ENCODE measurements around the gene IGSF3.
A peak's percentile ranks its signal among the peaks of the same experiment; 100 is the strongest.
"Not testable (repeated sequence)": the region's sequence is repeated elsewhere in the genome, so short reads cannot be mapped to it uniquely, and the experiment has no call there.

IGSF3 gene

GRCh38 chr1:116577759-116578314 lies 89.7 kb downstream of the IGSF3 start:
- DNase-seq (ENCODE audit: low read depth in 2 of 2): no peak

GRCh38 chr1:116574581-116575291 lies 92.8 kb downstream of the IGSF3 start:
- peak in 1 of 2 donors; percentile 53 for DNase-seq (ENCODE audit: low read depth in 2 of 2)

GRCh38 chr1:116573431-116574095 lies 94.0 kb downstream of the IGSF3 start:
- no peak for DNase-seq (ENCODE audit: low read depth in 2 of 2)

- no peak for DNase-seq (ENCODE audit: low read depth in 2 of 2)
Measured at GRCh38 chr1:116572771-116573430, 94.6 kb downstream of the IGSF3 start.

- DNase-seq (ENCODE audit: low read depth in 2 of 2): no peak
Measured at GRCh38 chr1:116572099-116572498, 95.4 kb downstream of the IGSF3 start.

- DNase-seq (ENCODE audit: low read depth in 2 of 2): no peak
Measured at GRCh38 chr1:116571215-116571919, 96.2 kb downstream of the IGSF3 start.

GRCh38 chr1:116570358-116571214 lies 96.9 kb downstream of the IGSF3 start, which contains the start of gene CD58:
TSS of gene CD58 (minus strand) at chr1:116571026. CDS start at chr1:116570972, 54 bp downstream.
- peak; percentile 71 to 88 for DNase-seq (ENCODE audit: low read depth in 2 of 2)

GRCh38 chr1:116569776-116570357 lies 97.7 kb downstream of the IGSF3 start:
- DNase-seq (ENCODE audit: low read depth in 2 of 2): peak in 1 of 2 donors; percentile 26

- DNase-seq (ENCODE audit: low read depth in 2 of 2): no peak
Measured at GRCh38 chr1:116569381-116569670, 98.2 kb downstream of the IGSF3 start.

GRCh38 chr1:116568662-116569380 lies 98.7 kb downstream of the IGSF3 start:
- no peak for DNase-seq (ENCODE audit: low read depth in 2 of 2)

GRCh38 chr1:116567790-116568661 lies 99.5 kb downstream of the IGSF3 start:
- DNase-seq (ENCODE audit: low read depth in 2 of 2): no peak

GRCh38 chr1:116565222-116565621 lies 102.3 kb downstream of the IGSF3 start:
- no peak for DNase-seq (ENCODE audit: low read depth in 2 of 2)

GRCh38 chr1:116564426-116564825 lies 103.1 kb downstream of the IGSF3 start:
- no peak for DNase-seq (ENCODE audit: low read depth in 2 of 2)

- not testable (repeated sequence) for DNase-seq (ENCODE audit: low read depth in 2 of 2)
Measured at GRCh38 chr1:116562465-116562864, 105.1 kb downstream of the IGSF3 start.

GRCh38 chr1:116561563-116561962 lies 106.0 kb downstream of the IGSF3 start:
- DNase-seq (ENCODE audit: low read depth in 2 of 2): no peak

GRCh38 chr1:116560704-116561490 lies 106.6 kb downstream of the IGSF3 start:
- no peak for DNase-seq (ENCODE audit: low read depth in 2 of 2)

- no peak for DNase-seq (ENCODE audit: low read depth in 2 of 2)
Measured at GRCh38 chr1:116559304-116559761, 108.2 kb downstream of the IGSF3 start.

- DNase-seq (ENCODE audit: low read depth in 2 of 2): no peak
Measured at GRCh38 chr1:116558571-116558970, 109.0 kb downstream of the IGSF3 start.
